H1 (cell line): ENCODE data around the gene MT1H.

Source experiments
- RAD21 ChIP-seq, 2 experiments: IDR thresholded peaks in 1 of 2; conservative IDR thresholded peaks in 1 of 2; 2 replicates each; pipeline ENCODE4 v1.6.1; 2011; ENCODE audit warnings: low read depth in 2 of 2, low read length in 2 of 2, improper control_type of control experiment in 1 of 2, inconsistent platforms in 1 of 2, mild to moderate bottlenecking in 1 of 2, moderate library complexity in 1 of 2
- TAF1 ChIP-seq: IDR thresholded peaks from 2 replicates; pipeline ENCODE4 v1.6.1; 2011; ENCODE audit warnings: mild to moderate bottlenecking, low read depth, low read length
- TCF12 ChIP-seq: IDR thresholded peaks from 2 replicates; pipeline ENCODE4 v1.6.1; 2011; ENCODE audit warnings: low read depth, mild to moderate bottlenecking, low read length

DNA sequence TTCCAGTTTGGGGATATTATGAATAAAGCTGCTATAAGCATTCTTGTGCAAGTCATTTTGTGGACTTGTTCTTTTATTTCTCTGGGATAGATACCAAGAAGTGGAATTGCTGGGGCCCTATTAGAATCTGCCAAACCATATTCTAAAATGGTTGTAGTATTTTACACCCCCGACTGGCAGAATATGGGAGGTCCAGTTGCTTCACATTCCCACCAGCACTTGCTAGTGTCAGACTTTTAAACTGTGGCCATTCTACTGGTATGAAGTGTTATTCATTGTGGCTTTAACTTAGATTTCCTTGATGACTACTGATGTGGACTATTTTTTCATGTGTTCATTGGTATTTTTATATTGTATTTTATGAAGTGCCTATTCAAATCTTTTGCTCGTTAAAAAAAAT lies 42.2 kb downstream of the MT1H start:
- TF ChIP-seq RAD21 (IDR thresholded peaks at IDR 0.05 in 1 of 2, conservative IDR thresholded peaks at IDR 0.05 in 1 of 2; ENCODE audit: low read depth in 2 of 2, low read length in 2 of 2): no peak
- TF ChIP-seq TCF12: no peak
- TF ChIP-seq TAF1: no peak
